T-helper 9 cell (primary cell): ENCODE measurements around the gene RABL6.
"Not testable (repeated sequence)": the region's sequence is repeated elsewhere in the genome, so short reads cannot be mapped to it uniquely, and the experiment has no call there.

ENCODE experiments used
- DNase-seq: peaks from one replicate; pipeline ENCODE4 v3.0.0-alpha.2; 2020
- total RNA-seq, 2 donors: gene quantifications; one replicate each; lab custom pipeline; 2026; lab: John Stamatoyannopoulos, UW

RABL6 gene
- 68.8 to 93.1 reads per million in 2 donors for total RNA-seq

GRCh38 chr9:136807281-136808074 is at the start of gene RABL6:
RABL6 (plus strand) TSS chr9:136807948; CDS start chr9:136808197, 249 bp downstream.
- peak; percentile 72 for DNase-seq

GRCh38 chr9:136759001-136759400 is 48.7 kb upstream of the RABL6 start:
- no peak for DNase-seq

- DNase-seq: no peak
Observed at GRCh38 chr9:136759436-136760325, 48.1 kb upstream of the RABL6 start.

- DNase-seq: no peak
Observed at GRCh38 chr9:136760424-136760823, 47.3 kb upstream of the RABL6 start.

- not testable (repeated sequence) for DNase-seq
Observed at GRCh38 chr9:136760834-136761544, 46.8 kb upstream of the RABL6 start.

- no peak for DNase-seq
Observed at GRCh38 chr9:136761545-136761981, 46.2 kb upstream of the RABL6 start.

GRCh38 chr9:136762221-136762691 is 45.5 kb upstream of the RABL6 start:
- DNase-seq: no peak

- DNase-seq: peak; percentile 26
Observed at GRCh38 chr9:136762915-136763648, 44.7 kb upstream of the RABL6 start.

- DNase-seq: no peak
Observed at GRCh38 chr9:136763649-136764035, 44.1 kb upstream of the RABL6 start.

GRCh38 chr9:136764301-136764891 is 43.4 kb upstream of the RABL6 start, which contains the start of gene LCN15:
LCN15 (minus strand) TSS chr9:136764518; CDS start chr9:136764488, 30 bp downstream.
- DNase-seq: no peak

GRCh38 chr9:136765041-136765440 is 42.7 kb upstream of the RABL6 start:
- DNase-seq: no peak

GRCh38 chr9:136765745-136766409 is 41.9 kb upstream of the RABL6 start:
- DNase-seq: not testable (repeated sequence)

- DNase-seq: peak; percentile 18
Observed at GRCh38 chr9:136766410-136767120, 41.2 kb upstream of the RABL6 start.

- DNase-seq: peak; percentile 43
Observed at GRCh38 chr9:136769710-136770191, 38.0 kb upstream of the RABL6 start.

GRCh38 chr9:136771907-136772415 is 35.8 kb upstream of the RABL6 start:
- no peak for DNase-seq

GRCh38 chr9:136773386-136774044 is 34.2 kb upstream of the RABL6 start:
- DNase-seq: no peak

GRCh38 chr9:136774416-136775045 is 33.2 kb upstream of the RABL6 start:
- no peak for DNase-seq

- DNase-seq: no peak
Observed at GRCh38 chr9:136775191-136775590, 32.6 kb upstream of the RABL6 start.

GRCh38 chr9:136776947-136777346 is 30.8 kb upstream of the RABL6 start:
- no peak for DNase-seq
